B cell (primary cell): ENCODE data around the gene MRPL19. TPM values are rescaled to one million over a fixed set of nuclear protein-coding genes. Genes with fewer than 3 reads are reported as not detected.

Experiments used
- ATAC-seq: fragments of 200-7000 bp; cut with Tn5 transposase; one replicate; pipeline ENCODE4 v1.10.0; 2021; ENCODE audit warnings: low read depth, mild to moderate bottlenecking, moderate number of reproducible peaks, moderate library complexity
- CTCF ChIA-PET: fragments of 350-600 bp; sonication (Branson Sonifier 250); formaldehyde crosslinking; loops from one replicate; lab custom pipeline; 2021; ENCODE audit warnings: antibody characterized with exemption, inconsistent platforms; lab: Charles Lee
- POLR2A ChIA-PET: fragments of 350-600 bp; sonication (Branson Sonifier 250); formaldehyde crosslinking; loops from one replicate; lab custom pipeline; 2021; ENCODE audit warnings: antibody characterized with exemption; lab: Charles Lee
- DNase-seq: peaks from one replicate; pipeline ENCODE4 v3.0.0; 2013
- H2AFZ ChIP-seq: 2 replicates; pipeline ENCODE4 v1.6.1; 2012; ENCODE audit warnings: mild to moderate bottlenecking, low read depth, low read length; ENCODE audit not compliant: insufficient read depth, poor library complexity, severe bottlenecking
- H3K27ac ChIP-seq, 2 donors: 1 replicate in 1 of 2; 2 replicates in 1 of 2; pipeline ENCODE4 v1.5.1; 2012 to 2013; ENCODE audit warnings: low read length in 2 of 2, mild to moderate bottlenecking in 2 of 2, moderate library complexity in 1 of 2
- H3K27me3 ChIP-seq, 4 experiments: fragments of 200-600 bp in 1 of 4; sonication (generic) in 1 of 4; replicated peaks in 1 of 4; 1 replicate in 2 of 4; 2 replicates in 2 of 4; pipeline versions ENCODE4 v1.6.1 to v1.7.0; 2013 to 2016; ENCODE audit warnings: low read length in 3 of 4, mild to moderate bottlenecking in 2 of 4, mixed read lengths in 1 of 4, moderate library complexity in 1 of 4; ENCODE audit not compliant: insufficient read depth in 4 of 4, control insufficient read depth in 3 of 4; ENCODE audit errors: control extremely low read depth in 1 of 4
- H3K36me3 ChIP-seq, 2 experiments: replicated peaks in 1 of 2; 1 replicate in 1 of 2; 2 replicates in 1 of 2; pipeline versions ENCODE4 v1.6.1 to v1.7.1; 2013; ENCODE audit warnings: low read length in 1 of 2; ENCODE audit not compliant: insufficient read depth in 2 of 2, control insufficient read depth in 1 of 2; ENCODE audit errors: control extremely low read depth in 1 of 2, extremely low read depth in 1 of 2
- H3K4me1 ChIP-seq, 2 donors: fragments of 200-600 bp in 1 of 2; sonication (generic) in 1 of 2; 1 replicate in 1 of 2; 2 replicates in 1 of 2; pipeline versions ENCODE4 v1.5.1 to v1.6.1; 2013 to 2017; ENCODE audit warnings: low read length in 2 of 2; ENCODE audit not compliant: control insufficient read depth in 2 of 2, insufficient read depth in 2 of 2
- H3K4me2 ChIP-seq: replicated peaks from 2 replicates; pipeline ENCODE3; 2012; ENCODE audit warnings: mild to moderate bottlenecking, low read depth, low read length; ENCODE audit not compliant: poor library complexity, severe bottlenecking
- H3K4me3 ChIP-seq, 5 experiments: fragments of 200-600 bp in 1 of 5; sonication (generic) in 1 of 5; 1 replicate in 3 of 5; 2 replicates in 2 of 5; pipeline versions ENCODE4 v1.5.1 to v1.7.0; 2011 to 2016; ENCODE audit warnings: low read length in 4 of 5, mild to moderate bottlenecking in 4 of 5, low read depth in 2 of 5, control low read depth in 1 of 5, moderate library complexity in 1 of 5; ENCODE audit not compliant: insufficient read depth in 1 of 5; ENCODE audit errors: control extremely low read depth in 1 of 5, extremely low read depth in 1 of 5
- H3K79me2 ChIP-seq: fragments of 200-600 bp; sonication (generic); one replicate; pipeline ENCODE4 v1.6.0; 2016; ENCODE audit warnings: low read length; ENCODE audit not compliant: control insufficient read depth, insufficient read depth
- H3K9ac ChIP-seq: fragments of 200-600 bp; sonication (generic); 2 replicates; pipeline ENCODE4 v1.6.1; 2017; ENCODE audit warnings: mild to moderate bottlenecking, low read length, moderate library complexity
- H3K9me3 ChIP-seq, 3 donors: one replicate each; pipeline versions ENCODE4 v1.6.1 to v1.7.1; 2013; ENCODE audit warnings: low read length in 2 of 3; ENCODE audit not compliant: control insufficient read depth in 2 of 3, insufficient read depth in 1 of 3; ENCODE audit errors: control extremely low read depth in 1 of 3
- H4K20me1 ChIP-seq: 2 replicates; pipeline ENCODE4 v1.6.0; 2012; ENCODE audit warnings: mild to moderate bottlenecking, low read length; ENCODE audit not compliant: insufficient read depth, control insufficient read depth, poor library complexity, severe bottlenecking
- H3K27ac Mint-ChIP-seq: one replicate; pipeline ENCODE4 v1.8.0; 2021; ENCODE audit warnings: mixed read lengths
- H3K27me3 Mint-ChIP-seq: one replicate; pipeline ENCODE4 v1.8.0; 2021; ENCODE audit warnings: mixed read lengths
- H3K4me1 Mint-ChIP-seq: one replicate; pipeline ENCODE4 v1.8.0; 2021; ENCODE audit warnings: mixed read lengths
- H3K4me3 Mint-ChIP-seq: one replicate; pipeline ENCODE4 v1.8.0; 2021; ENCODE audit warnings: mixed read lengths
- H3K9me3 Mint-ChIP-seq: one replicate; pipeline ENCODE4 v1.8.0; 2022; ENCODE audit warnings: mixed read lengths; ENCODE audit not compliant: insufficient read depth
- CTCF ChIP-seq: fragments of 200-600 bp; IDR thresholded peaks from one replicate; pipeline ENCODE4 v1.8.0; 2022; ENCODE audit warnings: antibody characterized with exemption, mild to moderate bottlenecking
- EZH2 ChIP-seq: IDR thresholded peaks from 2 replicates; pipeline ENCODE4 v1.6.1; 2012; ENCODE audit warnings: borderline replicate concordance, low read depth, mild to moderate bottlenecking, moderate library complexity, low read length; ENCODE audit not compliant: insufficient read depth, poor library complexity, severe bottlenecking
- WGBS: methylation state at CpG from one replicate; pipeline ENCODE4 v1.1.5; 2013; ENCODE audit warnings: missing lambda C conversion rate; ENCODE audit not compliant: insufficient coverage; 5-methylcytosine and 5-hydroxymethylcytosine counted together
- intact Hi-C: fragments of 100-400 bp; cut with micrococcal nuclease; formaldehyde crosslinking; loops from one replicate; pipeline ENCODE4 v1.10.0; 2022
- polyA minus RNA-seq: library from RNA; depleted of rRNA, polyadenylated mRNA; stranded (reverse); fragments of >200 nt; gene quantifications from 2 replicates; pipeline ENCODE4 v1.2.3, GENCODE V29; 2012
- polyA plus RNA-seq: library from polyadenylated mRNA; depleted of rRNA; stranded (reverse); fragments of >200 nt; gene quantifications from 2 replicates; pipeline ENCODE4 v1.2.3, GENCODE V29; 2012
- total RNA-seq, 2 donors: library from RNA; stranded (reverse); fragments of 120-200 nt in 1 of 2; gene quantifications; 1 replicate in 1 of 2; 2 replicates in 1 of 2; pipeline versions ENCODE4 v1.2.3 to v1.2.4, GENCODE V29; 2013 to 2022

Gene MRPL19
- 28.4 and 36.7 TPM in 2 replicates for total RNA-seq
- total RNA-seq (2013) = 28.6 TPM
- 3.4 and 5.4 TPM in 2 replicates for polyA plus RNA-seq
- polyA minus RNA-seq = 10.1 and 21.5 TPM in 2 replicates

- Histone ChIP-seq H3K4me1 (peaks cover 7 to 12% of the 10 kb centered on the region in 2 donors), H3K79me2 (peaks cover 21% of the 10 kb centered on the region), H3K4me3 (peak within 1 kb of the TSS; percentile 68 to 95 (median 74)), H3K27me3 (no peaks in the 10 kb centered on the region), H3K36me3 (peaks cover 11 to 25% of the 10 kb centered on the region in 2 experiments), H3K27ac (peak within 1 kb of the TSS; percentile 56 to 79), H3K9me3 (no peaks in the 10 kb centered on the region), H3K9ac (peak within 1 kb of the TSS; percentile 98), H2AFZ (peak within 1 kb of the TSS; percentile 99), H3K4me2 (peak within 1 kb of the TSS; percentile 85), H4K20me1 (peaks cover 5% of the 10 kb centered on the region)
- H3K27me3 Mint-ChIP-seq = no peaks in the 10 kb centered on the region
- POLR2A ChIA-PET = no interaction called here
- TF ChIP-seq CTCF (no peak), EZH2 (no peak)
- ATAC-seq (peak; percentile 96), DNase-seq (peak; percentile 86)
- no peaks in the 10 kb centered on the region for H3K9me3 Mint-ChIP-seq
- H3K4me3 Mint-ChIP-seq = peak within 1 kb of the TSS; percentile 97
- WGBS = 0% methylated on average over 58 of the region's 60 CpGs
- CTCF ChIA-PET = interaction anchor here (1.0 to 3.1 kb wide), 6 partner anchors 10 to 63 kb away, joined by 3 to 10 read pairs (median 4); partner anchors contain the start of gene GCFC2
- peaks cover 25% of the 10 kb centered on the region for H3K4me1 Mint-ChIP-seq
- peak within 1 kb of the TSS; percentile 94 for H3K27ac Mint-ChIP-seq
- intact Hi-C loops = loop anchor here (1.0 kb wide), 1 partner anchor 63 kb away; the partner anchor contains the start of gene GCFC2
These were observed at the start of gene MRPL19 for GRCh38 chr2:75646583-75647425. TSS of gene MRPL19 (plus strand) at chr2:75646783. CDS start at chr2:75646808, 25 bp downstream.

- Histone ChIP-seq H3K27me3 (no peaks in the 10 kb centered on the region), H3K4me2 (no peak overlapping the region), H3K9me3 (peaks cover 0 to 6% (median 0%) of the 10 kb centered on the region in 3 donors), H2AFZ (no peak overlapping the region), H3K27ac (no peak overlapping the region), H3K4me3 (no peak overlapping the region), H4K20me1 (no peaks in the 10 kb centered on the region), H3K36me3 (no peaks in the 10 kb centered on the region), H3K9ac (no peak overlapping the region), H3K4me1 (no peaks in the 10 kb centered on the region), H3K79me2 (no peaks in the 10 kb centered on the region)
- intact Hi-C loops = no loop called here
- no peak overlapping the region for H3K27ac Mint-ChIP-seq
- no peak for ATAC-seq
- CTCF ChIA-PET = interaction anchor here (1.1 kb wide), 2 partner anchors 11 to 12 kb away, joined by 5 to 6 read pairs; no protein-coding TSS in a partner anchor
- WGBS = 94% methylated on average over 2 of the region's 4 CpGs
- TF ChIP-seq CTCF = no peak
- TF ChIP-seq EZH2 = no peak
- no peaks in the 10 kb centered on the region for H3K4me1 Mint-ChIP-seq
- H3K9me3 Mint-ChIP-seq = no peaks in the 10 kb centered on the region
- H3K27me3 Mint-ChIP-seq = peaks cover 11% of the 10 kb centered on the region
- H3K4me3 Mint-ChIP-seq = no peak overlapping the region
- POLR2A ChIA-PET = no interaction called here
- DNase-seq = no peak
These were observed 49.8 kb upstream of the MRPL19 start for GRCh38 chr2:75596784-75597183.
